NCI-H345 treated with DMSO at 0.1 percent for 48 hours (cell line): ENCODE measurements around the gene VWA2.
"Not testable (repeated sequence)": the region's sequence is repeated elsewhere in the genome, so short reads cannot be mapped to it uniquely, and the experiment has no call there.

Experiments
- DNase-seq: peaks from one replicate; lab custom pipeline; 2025; ENCODE audit not compliant: unreplicated experiment; lab: John Stamatoyannopoulos, UW

Gene VWA2

GRCh38 chr10:114313866-114314265 lies 74.8 kb downstream of the VWA2 start:
- no peak for DNase-seq

- no peak for DNase-seq
These were observed 76.7 kb downstream of the VWA2 start for GRCh38 chr10:114315566-114316420.

- no peak for DNase-seq
These were observed 77.7 kb downstream of the VWA2 start for GRCh38 chr10:114316744-114317143.

GRCh38 chr10:114319406-114320248 lies 80.6 kb downstream of the VWA2 start:
- DNase-seq: no peak

GRCh38 chr10:114320249-114321116 lies 81.4 kb downstream of the VWA2 start:
- no peak for DNase-seq

GRCh38 chr10:114322344-114322743 lies 83.3 kb downstream of the VWA2 start:
- no peak for DNase-seq

- no peak for DNase-seq
These were observed 84.0 kb downstream of the VWA2 start for GRCh38 chr10:114323023-114323422.

- DNase-seq: no peak
These were observed 87.7 kb downstream of the VWA2 start for GRCh38 chr10:114326795-114327194.

GRCh38 chr10:114327537-114328440 lies 88.7 kb downstream of the VWA2 start:
- DNase-seq: no peak

GRCh38 chr10:114328441-114328812 lies 89.4 kb downstream of the VWA2 start:
- no peak for DNase-seq

GRCh38 chr10:114328874-114329273 lies 89.8 kb downstream of the VWA2 start:
- no peak for DNase-seq

GRCh38 chr10:114329634-114330365 lies 90.7 kb downstream of the VWA2 start:
- no peak for DNase-seq

GRCh38 chr10:114332301-114333192 lies 93.5 kb downstream of the VWA2 start:
- DNase-seq: no peak

GRCh38 chr10:114333441-114333840 lies 94.4 kb downstream of the VWA2 start:
- DNase-seq: not testable (repeated sequence)

GRCh38 chr10:114334301-114334700 lies 95.2 kb downstream of the VWA2 start:
- no peak for DNase-seq

- no peak for DNase-seq
These were observed 96.6 kb downstream of the VWA2 start for GRCh38 chr10:114335614-114336013.

- DNase-seq: no peak
These were observed 97.9 kb downstream of the VWA2 start for GRCh38 chr10:114336823-114337509.
